HG02840 (cell line): Measurements from ENCODE around the gene SRSF10.
"Not testable (repeated sequence)": the region's sequence is repeated elsewhere in the genome, so short reads cannot be mapped to it uniquely, and the experiment has no call there.

Experiments
- ATAC-seq: cut with Tn5 transposase; IDR thresholded peaks from one replicate; pipeline ENCODE4 v1.9.1; 2021; ENCODE audit warnings: mild to moderate bottlenecking, moderate library complexity, moderate number of reproducible peaks; ENCODE audit not compliant: unreplicated experiment, low FRiP score

SRSF10 gene

GRCh38 chr1:23979881-23980727 lies at the start of gene SRSF10:
Gene SRSF10, minus strand, starts transcription at chr1:23980327. Its CDS starts 72 bp downstream, at chr1:23980255.
- peak; percentile 94 for ATAC-seq

GRCh38 chr1:24027838-24028468 lies 47.8 kb upstream of the SRSF10 start:
- ATAC-seq = no peak

GRCh38 chr1:24022581-24023361 lies 42.6 kb upstream of the SRSF10 start:
- no peak for ATAC-seq

- no peak for ATAC-seq
Observed at GRCh38 chr1:24021403-24022266, 41.5 kb upstream of the SRSF10 start.

GRCh38 chr1:24020470-24020869 lies 40.3 kb upstream of the SRSF10 start:
- ATAC-seq = no peak

- no peak for ATAC-seq
Observed at GRCh38 chr1:24020025-24020424, 39.9 kb upstream of the SRSF10 start.

- no peak for ATAC-seq
Observed at GRCh38 chr1:24018611-24019580, 38.8 kb upstream of the SRSF10 start.

GRCh38 chr1:24015221-24016210 lies 35.4 kb upstream of the SRSF10 start:
- no peak for ATAC-seq

GRCh38 chr1:24012878-24013277 lies 32.8 kb upstream of the SRSF10 start:
- ATAC-seq = not testable (repeated sequence)

- ATAC-seq = no peak
Observed at GRCh38 chr1:24010650-24011049, 30.5 kb upstream of the SRSF10 start.

- no peak for ATAC-seq
Observed at GRCh38 chr1:24009406-24009805, 29.3 kb upstream of the SRSF10 start.

- not testable (repeated sequence) for ATAC-seq
Observed at GRCh38 chr1:24008574-24009184, 28.6 kb upstream of the SRSF10 start.

- ATAC-seq = no peak
Observed at GRCh38 chr1:24007079-24007478, 27.0 kb upstream of the SRSF10 start.

GRCh38 chr1:24005163-24005562 lies 25.0 kb upstream of the SRSF10 start:
- ATAC-seq = no peak

GRCh38 chr1:24004132-24004531 lies 24.0 kb upstream of the SRSF10 start:
- ATAC-seq = no peak

- ATAC-seq = no peak
Observed at GRCh38 chr1:24003331-24003972, 23.3 kb upstream of the SRSF10 start.

GRCh38 chr1:24002695-24003094 lies 22.6 kb upstream of the SRSF10 start:
- no peak for ATAC-seq
